ENCODE results near the gene LAMP2.

- TF ChIP-seq CTCF (IDR thresholded peaks at IDR 0.05) = no peak
- no peak for TF ChIP-seq POLR2A (IDR thresholded peaks at IDR 0.05)
These were observed 7.6 kb upstream of the LAMP2 start for GRCh38 chrX:120476714-120477113.

Measured in uterus (tissue), 2 donors.